CD4-positive, alpha-beta T cell treated with Interleukin-12 subunit alpha and Interleukin-12 subunit beta, for 1 hour (primary cell): Measurements from ENCODE around the gene STK4.

Experiments
- DNase-seq: peaks from one replicate; pipeline ENCODE4 v3.0.0-alpha.2; 2020

The STK4 gene

DNA sequence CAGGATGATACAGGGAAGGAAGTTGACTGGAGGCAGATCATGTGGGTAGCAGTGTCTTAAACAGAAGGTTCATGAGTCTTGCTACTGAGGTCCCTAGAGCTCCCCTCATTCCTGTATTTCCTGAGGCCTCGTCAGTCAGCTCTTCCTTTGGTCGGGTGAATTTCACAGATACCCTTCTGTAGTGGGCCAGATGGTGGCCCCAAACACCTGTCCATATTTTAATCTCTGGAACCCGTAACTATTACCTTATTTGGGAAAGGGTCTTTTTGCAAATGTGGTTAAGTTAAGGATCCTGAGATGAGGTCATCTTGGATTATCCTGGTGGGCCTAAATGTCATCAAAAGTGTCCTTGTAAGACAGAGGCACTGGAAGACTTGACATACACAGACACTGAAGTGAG, 125.1 kb downstream of the STK4 start:
- DNase-seq, result no peak

DNA sequence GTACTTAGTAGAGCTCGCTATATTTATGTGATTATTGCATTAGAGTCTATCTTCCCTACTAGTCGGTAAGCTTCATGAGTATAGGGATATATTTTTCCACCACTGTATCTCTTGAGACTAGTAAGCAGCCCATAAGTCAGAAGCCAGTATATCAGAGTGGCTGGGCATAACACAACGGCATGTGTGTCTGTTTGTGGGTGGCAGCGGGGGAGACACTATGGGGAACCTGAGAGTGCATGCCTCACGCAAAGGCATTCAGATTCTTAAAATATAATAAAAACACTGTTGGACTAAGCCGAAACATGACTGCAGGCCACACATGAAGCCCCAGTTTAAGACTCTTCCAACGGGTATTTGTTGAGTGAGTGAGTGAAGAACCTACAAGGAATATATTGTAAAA, 126.6 kb downstream of the STK4 start:
- no peak for DNase-seq

DNA sequence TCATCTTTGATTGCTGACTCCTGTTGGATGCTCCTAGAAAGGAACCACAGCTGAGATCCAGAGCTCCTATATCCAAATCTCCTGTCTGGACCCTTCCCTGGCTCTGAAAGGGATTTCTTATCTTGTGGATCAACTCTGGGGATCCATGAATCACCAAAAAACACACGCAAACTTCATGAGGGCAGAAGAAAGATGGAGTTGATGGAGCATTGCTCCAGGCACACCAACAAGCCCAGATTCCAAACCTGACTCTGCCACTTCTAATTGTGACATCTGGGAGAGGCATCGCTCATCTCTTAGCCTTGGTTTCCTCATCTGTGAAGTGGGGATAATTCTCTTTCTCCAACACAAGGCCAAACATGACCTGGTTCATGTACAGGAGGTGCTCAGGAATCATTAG, 127.9 kb downstream of the STK4 start:
- DNase-seq, result no peak

DNA sequence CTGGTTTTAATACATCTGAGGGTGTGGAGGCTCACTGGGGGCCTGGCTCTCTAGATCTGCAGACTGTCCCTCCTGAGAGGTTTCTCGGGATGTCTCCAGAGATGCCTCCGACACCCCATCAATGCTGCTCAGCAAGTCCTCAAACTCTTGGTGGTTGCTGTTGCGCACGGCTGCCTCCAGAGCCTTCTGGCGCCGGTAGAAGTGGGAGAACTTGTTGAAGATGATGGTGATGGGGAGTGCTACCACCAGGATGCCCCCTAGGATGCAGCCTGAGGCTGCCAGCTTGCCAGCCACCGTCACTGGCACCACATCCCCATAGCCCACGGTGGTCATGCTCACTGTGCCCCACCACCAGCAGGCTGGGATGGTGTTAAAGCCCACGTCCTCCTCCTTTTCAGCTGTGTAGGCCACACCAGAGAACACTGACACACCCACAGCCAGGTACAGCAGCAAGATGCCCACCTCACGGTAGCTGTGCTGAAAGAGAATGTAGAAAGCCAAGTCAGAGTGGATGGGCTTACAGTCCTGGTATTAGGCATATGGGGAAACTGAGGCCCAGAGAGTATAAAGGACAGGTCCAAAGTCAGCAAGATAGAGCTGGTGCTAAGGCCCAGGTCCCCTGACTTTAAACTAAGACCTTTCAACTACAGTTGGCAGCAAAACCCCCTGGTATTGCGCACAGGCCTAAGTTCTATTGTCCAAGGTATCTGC, 128.7 kb downstream of the STK4 start:
- no peak for DNase-seq

- peak; percentile 72 for DNase-seq
These were observed 129.5 kb downstream of the STK4 start for GRCh38 chr20:45095805-45096238.

DNA sequence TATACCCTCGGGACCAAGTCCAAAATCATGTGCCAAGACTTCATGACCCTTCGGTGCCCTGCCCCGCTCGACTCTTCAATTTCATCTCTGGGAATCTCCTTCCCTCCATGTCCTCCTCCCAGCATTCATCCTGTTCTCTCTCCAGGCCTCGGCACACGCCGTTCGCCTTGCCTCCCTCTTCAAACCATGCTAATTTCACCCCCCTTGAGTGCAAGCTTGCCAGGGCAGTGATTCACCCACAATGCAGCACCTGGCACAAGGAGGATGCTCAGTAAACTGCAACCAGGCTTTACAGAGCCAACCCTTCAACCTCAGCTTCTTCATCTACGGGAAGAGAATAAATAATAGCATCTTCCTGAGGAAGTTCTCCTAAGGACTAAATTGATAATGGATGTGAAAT, 130.5 kb downstream of the STK4 start:
- DNase-seq, result no peak

DNA sequence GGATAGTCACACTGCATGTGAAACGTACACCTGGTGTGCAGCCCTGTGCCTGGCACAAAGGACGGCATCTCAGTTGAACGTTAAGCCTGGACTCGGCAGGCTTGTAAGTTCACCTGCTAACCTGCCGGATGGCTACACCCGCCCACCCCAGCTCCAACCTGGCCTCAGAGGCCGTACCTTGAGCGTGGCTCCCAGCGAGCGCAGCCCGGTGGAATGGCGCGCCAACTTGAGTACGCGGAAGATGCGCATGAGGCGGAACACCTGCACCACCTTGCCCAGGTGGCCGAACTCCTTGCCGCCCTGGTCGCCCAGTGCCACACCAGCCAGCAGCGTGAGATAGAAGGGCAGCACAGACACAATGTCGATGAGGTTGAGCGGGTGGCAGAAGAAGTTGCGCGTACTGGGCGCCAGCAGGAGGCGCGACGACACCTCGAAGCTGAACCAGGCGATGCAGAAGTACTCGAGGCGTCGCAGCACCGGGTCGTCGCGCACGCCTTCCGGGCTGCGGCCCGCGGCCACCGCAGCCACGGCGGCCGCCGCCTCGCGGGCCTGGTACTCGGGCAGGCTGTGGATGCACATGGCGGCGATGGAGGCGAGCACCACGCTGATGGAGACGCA, 131.3 kb downstream of the STK4 start:
- peak; percentile 34 for DNase-seq

GRCh38 chr20:45098103-45098773, 131.9 kb downstream of the STK4 start:
- DNase-seq, result peak; percentile 11

DNA sequence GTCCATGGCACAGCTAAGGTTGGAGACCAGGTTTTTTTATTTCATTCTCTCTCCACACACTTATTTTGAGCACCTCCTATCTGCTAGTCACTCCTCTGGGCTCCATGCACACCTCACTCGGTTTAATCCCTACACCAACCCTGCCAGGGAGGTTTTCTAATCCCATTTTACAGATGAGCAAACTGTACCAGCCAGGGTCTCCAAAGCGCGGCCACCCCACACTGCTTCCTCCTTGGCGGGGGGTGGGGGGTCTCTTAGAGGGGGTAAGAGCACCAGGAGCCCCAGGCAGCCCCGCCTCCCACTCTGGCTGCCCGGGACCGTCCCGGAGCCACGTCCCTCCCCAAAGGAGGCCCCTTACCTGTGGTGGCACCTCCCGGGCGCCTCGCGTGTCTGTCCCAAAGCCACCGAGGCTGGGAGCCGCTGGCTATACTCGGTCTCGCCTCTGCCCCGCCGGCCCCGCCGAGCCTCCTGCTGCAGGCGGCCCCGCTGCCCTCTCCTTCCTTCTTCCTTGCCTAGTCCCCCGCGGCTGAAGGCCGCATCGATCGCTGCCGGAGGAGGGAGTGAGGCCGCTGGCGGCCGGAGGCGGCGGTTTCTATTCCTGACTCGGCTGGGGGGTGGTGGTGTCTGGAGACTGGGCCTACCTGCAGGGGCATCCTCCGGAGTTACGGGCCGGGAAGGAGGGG, 134.4 kb downstream of the STK4 start, which contains the start of gene KCNS1:
KCNS1 (minus strand) TSS at position 565 of the 683 bp plus-strand sequence. CDS start 1,891 bp downstream, outside the sequence.
- DNase-seq, result no peak

GRCh38 chr20:45101333-45101850, 135.1 kb downstream of the STK4 start:
- no peak for DNase-seq

- DNase-seq, result no peak
These were observed 136.8 kb downstream of the STK4 start for GRCh38 chr20:45103072-45103471.

- no peak for DNase-seq
These were observed 138.5 kb downstream of the STK4 start for GRCh38 chr20:45104786-45105185.

GRCh38 chr20:45105317-45105716, 139.0 kb downstream of the STK4 start:
- no peak for DNase-seq

GRCh38 chr20:45109634-45110033, 143.3 kb downstream of the STK4 start:
- DNase-seq, result no peak

GRCh38 chr20:45110301-45110700, 144.0 kb downstream of the STK4 start:
- DNase-seq, result no peak

DNA sequence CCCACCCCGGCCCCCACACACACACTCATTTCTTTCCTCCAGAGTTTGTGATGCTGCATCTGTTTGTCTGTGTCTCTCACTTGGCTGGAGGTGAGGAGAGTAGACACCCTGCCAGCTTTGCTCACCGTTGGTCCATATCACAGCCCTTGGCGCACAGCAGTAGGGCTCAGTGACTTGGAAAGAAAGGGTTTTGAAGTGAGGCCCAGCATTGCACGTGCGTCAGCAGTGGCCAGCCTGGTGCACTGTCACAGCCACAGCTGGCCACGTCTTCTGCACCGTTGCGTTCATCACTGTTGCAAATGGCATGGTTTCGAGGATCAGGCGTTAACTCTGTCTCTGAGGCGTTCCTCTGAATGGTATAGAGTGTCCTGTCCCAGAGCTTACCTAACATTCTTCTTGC, 145.0 kb downstream of the STK4 start:
- no peak for DNase-seq

- peak; percentile 24 for DNase-seq
These were observed 145.6 kb downstream of the STK4 start for GRCh38 chr20:45111799-45112471.

- DNase-seq, result no peak
These were observed 146.4 kb downstream of the STK4 start for GRCh38 chr20:45112754-45113153.

DNA sequence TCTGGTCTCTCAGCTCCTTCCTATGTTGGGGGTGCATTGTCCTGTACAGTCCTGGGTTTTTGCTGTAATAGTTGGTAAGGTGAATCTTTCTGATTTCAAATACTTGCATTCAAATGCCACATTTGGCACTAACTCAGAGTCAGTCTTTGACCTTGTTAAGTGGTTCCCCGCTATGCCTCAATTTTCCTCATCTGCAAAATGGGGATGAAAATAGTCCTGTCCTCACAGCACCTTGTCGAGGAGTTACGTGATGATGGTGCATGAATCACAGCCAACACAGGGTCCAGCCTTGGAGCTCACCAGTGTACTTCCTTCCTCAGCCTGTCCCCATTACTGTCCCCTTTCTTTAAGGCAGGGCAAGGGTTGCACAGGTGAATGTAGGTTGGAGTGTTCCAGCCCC, 147.6 kb downstream of the STK4 start:
- DNase-seq, result no peak

GRCh38 chr20:45114465-45115385, 148.4 kb downstream of the STK4 start, which contains the start of gene WFDC5:
Gene WFDC5, minus strand, starts transcription at chr20:45115174. Its CDS starts 91 bp downstream, at chr20:45115083.
- DNase-seq, result no peak

GRCh38 chr20:45115386-45115774, 149.1 kb downstream of the STK4 start:
- DNase-seq, result no peak
